Panc1 (cell line): Measurements from ENCODE around the gene VSIG2.

Source experiments
- POLR2AphosphoS5 ChIP-seq: IDR thresholded peaks from 2 replicates; pipeline ENCODE4 v1.6.1; 2012; ENCODE audit warnings: mild to moderate bottlenecking, low read depth, low read length, moderate library complexity
- TF ChIP-seq, protein P1 (sequence below), 2 experiments: IDR thresholded peaks; 2 replicates each; pipeline ENCODE4 v1.6.1; 2011 to 2012; ENCODE audit warnings: low read depth in 2 of 2, control low read depth in 1 of 2, low read length in 1 of 2, mild to moderate bottlenecking in 1 of 2, moderate library complexity in 1 of 2; ENCODE audit not compliant: insufficient read depth in 1 of 2

DNA sequence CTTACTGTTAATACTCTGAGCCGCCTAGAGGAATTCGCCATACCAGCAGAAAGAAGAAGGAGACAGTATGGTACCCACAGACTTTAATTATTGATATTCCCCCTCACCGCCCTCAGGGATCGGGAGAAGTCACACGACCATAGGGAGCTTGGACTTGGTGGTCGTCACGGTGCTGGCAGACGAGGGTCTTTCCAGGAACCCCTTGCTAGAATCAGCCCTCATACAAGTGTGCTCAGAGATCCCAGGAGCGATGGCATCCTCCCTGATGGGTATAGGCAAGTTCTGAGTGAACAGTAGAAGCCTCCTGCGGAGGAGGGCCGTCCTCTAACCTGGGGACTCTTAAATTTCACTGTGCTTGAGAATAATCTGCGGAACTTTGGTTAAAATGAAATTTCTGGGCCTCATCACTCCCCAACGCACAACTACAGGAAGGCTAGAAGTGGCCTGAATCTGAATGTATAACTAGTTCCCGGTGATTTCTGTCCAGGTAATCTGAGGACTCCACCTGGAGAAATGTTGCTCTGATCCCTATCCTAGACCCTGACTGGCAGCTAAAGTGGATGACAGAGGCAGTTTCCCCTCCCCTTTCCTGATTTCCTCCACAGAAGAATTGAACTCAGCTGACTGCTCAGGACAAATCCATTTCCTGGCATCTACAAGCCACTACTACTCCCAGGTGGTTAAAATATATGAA lies 4.5 kb downstream of the VSIG2 start:
- TF ChIP-seq, protein P1, sequence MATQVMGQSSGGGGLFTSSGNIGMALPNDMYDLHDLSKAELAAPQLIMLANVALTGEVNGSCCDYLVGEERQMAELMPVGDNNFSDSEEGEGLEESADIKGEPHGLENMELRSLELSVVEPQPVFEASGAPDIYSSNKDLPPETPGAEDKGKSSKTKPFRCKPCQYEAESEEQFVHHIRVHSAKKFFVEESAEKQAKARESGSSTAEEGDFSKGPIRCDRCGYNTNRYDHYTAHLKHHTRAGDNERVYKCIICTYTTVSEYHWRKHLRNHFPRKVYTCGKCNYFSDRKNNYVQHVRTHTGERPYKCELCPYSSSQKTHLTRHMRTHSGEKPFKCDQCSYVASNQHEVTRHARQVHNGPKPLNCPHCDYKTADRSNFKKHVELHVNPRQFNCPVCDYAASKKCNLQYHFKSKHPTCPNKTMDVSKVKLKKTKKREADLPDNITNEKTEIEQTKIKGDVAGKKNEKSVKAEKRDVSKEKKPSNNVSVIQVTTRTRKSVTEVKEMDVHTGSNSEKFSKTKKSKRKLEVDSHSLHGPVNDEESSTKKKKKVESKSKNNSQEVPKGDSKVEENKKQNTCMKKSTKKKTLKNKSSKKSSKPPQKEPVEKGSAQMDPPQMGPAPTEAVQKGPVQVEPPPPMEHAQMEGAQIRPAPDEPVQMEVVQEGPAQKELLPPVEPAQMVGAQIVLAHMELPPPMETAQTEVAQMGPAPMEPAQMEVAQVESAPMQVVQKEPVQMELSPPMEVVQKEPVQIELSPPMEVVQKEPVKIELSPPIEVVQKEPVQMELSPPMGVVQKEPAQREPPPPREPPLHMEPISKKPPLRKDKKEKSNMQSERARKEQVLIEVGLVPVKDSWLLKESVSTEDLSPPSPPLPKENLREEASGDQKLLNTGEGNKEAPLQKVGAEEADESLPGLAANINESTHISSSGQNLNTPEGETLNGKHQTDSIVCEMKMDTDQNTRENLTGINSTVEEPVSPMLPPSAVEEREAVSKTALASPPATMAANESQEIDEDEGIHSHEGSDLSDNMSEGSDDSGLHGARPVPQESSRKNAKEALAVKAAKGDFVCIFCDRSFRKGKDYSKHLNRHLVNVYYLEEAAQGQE (IDR thresholded peaks at IDR 0.05; ENCODE audit: insufficient read depth in 1 of 2, low read depth in 2 of 2, low read length in 1 of 2) = no peak
- no peak for TF ChIP-seq POLR2AphosphoS5
